Tibial nerve (tissue), 4 donors: ENCODE measurements around the gene KCNE3.

Experiments used
- EP300 ChIP-seq, 2 donors: sonication (generic); formaldehyde crosslinking; IDR thresholded peaks; one replicate each; pipeline ENCODE4 v1.6.1; 2017; ENCODE audit warnings: antibody characterized with exemption in 2 of 2, mild to moderate bottlenecking in 1 of 2
- TF ChIP-seq, protein P1 (sequence below), 5 experiments: fragments of 200-600 bp in 3 of 5; fragments of 450-650 bp in 2 of 5; sonication (generic) in 3 of 5; IDR thresholded peaks; one replicate each; pipeline ENCODE4 v1.5.1; 2016 to 2019; ENCODE audit warnings: antibody characterized with exemption in 5 of 5, mild to moderate bottlenecking in 3 of 5, moderate library complexity in 2 of 5

DNA sequence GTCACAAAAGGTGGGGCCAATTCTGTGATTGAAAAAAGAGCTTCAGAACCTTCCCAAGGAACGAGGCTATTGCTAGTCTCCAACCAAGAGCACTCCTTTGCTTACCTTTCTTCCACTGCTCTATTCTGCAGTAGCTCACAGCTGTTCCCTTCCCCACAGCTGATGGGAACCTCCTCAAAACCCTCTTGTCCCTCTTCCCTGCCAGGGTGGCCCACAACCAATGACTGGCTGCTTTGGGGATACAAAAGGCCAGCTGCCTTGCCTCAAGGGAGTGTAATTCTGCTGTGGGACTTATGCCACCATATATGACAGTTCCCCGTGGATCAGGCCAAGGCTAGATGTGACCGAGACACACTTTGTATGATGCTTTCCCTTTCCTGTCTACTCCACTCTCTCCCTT, 15.0 kb downstream of the KCNE3 start:
- TF ChIP-seq, protein P1, sequence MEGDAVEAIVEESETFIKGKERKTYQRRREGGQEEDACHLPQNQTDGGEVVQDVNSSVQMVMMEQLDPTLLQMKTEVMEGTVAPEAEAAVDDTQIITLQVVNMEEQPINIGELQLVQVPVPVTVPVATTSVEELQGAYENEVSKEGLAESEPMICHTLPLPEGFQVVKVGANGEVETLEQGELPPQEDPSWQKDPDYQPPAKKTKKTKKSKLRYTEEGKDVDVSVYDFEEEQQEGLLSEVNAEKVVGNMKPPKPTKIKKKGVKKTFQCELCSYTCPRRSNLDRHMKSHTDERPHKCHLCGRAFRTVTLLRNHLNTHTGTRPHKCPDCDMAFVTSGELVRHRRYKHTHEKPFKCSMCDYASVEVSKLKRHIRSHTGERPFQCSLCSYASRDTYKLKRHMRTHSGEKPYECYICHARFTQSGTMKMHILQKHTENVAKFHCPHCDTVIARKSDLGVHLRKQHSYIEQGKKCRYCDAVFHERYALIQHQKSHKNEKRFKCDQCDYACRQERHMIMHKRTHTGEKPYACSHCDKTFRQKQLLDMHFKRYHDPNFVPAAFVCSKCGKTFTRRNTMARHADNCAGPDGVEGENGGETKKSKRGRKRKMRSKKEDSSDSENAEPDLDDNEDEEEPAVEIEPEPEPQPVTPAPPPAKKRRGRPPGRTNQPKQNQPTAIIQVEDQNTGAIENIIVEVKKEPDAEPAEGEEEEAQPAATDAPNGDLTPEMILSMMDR (IDR thresholded peaks at IDR 0.05): no peak
- no peak for TF ChIP-seq EP300 (IDR thresholded peaks at IDR 0.05)
